ENCODE results near the gene PTPN21. TPM values are rescaled to one million over a fixed set of nuclear protein-coding genes. Genes with fewer than 3 reads are reported as not detected.

The PTPN21 gene
- total RNA-seq, result 10 to 100 TPM; 24.7 to 47.2 (median 40.7) TPM

DNA sequence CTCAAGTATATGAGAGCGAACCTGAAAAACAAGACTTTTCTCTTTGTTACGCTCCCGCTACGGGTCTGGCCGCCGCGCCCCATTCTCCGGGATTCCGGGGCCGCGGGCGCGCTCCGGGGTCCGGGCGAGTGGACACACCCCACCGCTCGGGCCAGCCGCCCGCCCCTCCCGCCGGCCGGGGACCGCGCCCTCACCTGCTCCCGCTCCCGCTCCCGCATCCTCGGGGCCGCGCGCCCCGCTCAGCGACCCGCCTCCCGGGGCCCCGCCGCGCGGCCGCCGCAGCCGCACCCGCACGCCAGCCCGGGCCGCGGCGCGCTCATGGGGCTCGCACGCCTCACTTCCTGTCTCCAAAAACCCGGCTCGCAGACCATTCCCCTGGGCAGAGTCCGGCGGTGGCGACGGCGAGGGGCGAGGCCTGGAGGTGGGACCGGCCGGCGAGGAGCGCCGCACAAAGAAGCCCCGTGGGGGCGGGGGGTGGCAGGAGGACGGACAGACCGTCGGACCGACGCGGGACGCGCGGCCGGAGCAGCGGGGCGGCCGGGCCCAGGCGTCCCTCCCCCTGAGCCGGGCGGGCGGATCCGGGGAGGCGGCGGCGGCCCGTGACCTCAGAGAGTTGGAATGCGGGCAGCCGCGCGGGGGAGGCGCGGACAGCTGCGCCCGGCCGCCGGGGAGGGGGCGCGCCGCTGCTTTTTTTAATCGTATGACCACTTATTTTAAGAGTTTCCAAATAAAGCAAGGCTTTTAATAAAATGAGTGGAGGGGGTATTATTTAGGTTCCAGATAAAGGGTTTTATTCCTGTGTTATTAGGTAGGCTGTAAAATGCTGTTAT is at the start of gene PTPN21:
PTPN21 (minus strand) TSS at position 551 of the 830 bp plus-strand sequence. CDS start 4,590 bp downstream, outside the sequence.
- peaks cover 0 to 8% (median 6%) of the 10 kb centered on the region in 4 donors for H3K36me3 ChIP-seq
- TF ChIP-seq, protein P1, sequence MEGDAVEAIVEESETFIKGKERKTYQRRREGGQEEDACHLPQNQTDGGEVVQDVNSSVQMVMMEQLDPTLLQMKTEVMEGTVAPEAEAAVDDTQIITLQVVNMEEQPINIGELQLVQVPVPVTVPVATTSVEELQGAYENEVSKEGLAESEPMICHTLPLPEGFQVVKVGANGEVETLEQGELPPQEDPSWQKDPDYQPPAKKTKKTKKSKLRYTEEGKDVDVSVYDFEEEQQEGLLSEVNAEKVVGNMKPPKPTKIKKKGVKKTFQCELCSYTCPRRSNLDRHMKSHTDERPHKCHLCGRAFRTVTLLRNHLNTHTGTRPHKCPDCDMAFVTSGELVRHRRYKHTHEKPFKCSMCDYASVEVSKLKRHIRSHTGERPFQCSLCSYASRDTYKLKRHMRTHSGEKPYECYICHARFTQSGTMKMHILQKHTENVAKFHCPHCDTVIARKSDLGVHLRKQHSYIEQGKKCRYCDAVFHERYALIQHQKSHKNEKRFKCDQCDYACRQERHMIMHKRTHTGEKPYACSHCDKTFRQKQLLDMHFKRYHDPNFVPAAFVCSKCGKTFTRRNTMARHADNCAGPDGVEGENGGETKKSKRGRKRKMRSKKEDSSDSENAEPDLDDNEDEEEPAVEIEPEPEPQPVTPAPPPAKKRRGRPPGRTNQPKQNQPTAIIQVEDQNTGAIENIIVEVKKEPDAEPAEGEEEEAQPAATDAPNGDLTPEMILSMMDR (IDR thresholded peaks at IDR 0.05), result no peak
- peak; percentile 43 to 69 for TF ChIP-seq POLR2AphosphoS5 (IDR thresholded peaks at IDR 0.05)
- DNase-seq (ENCODE audit: extremely low spot score), result no peak

DNA sequence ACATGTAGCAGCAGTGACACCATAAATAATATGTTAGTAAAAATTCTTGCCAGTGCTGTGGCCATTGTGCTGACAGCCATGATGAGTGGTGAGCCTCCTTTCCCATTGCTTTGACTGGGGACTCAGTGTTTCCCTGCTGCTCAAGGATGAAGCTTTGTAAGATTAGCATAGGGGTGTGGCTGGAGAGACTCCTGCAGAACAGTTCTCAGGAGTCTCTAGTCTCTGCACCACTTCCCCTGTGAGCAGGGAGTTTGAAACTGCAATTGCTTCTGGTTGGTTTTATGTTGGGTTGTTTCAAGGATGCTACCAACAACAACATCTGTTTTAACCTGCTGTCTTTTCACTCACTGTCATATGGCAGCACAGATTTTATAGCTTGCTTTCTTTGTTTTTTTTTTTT is 49.4 kb upstream of the PTPN21 start:
- Histone ChIP-seq H3K4me1 (no peaks in the 10 kb centered on the region), H3K27ac (replicated peaks in 1 of 4) (no peak overlapping the region), H3K9me3 (no peaks in the 10 kb centered on the region), H3K4me3 (no peak overlapping the region), H3K36me3 (peaks cover 51 to 100% (median 89%) of the 10 kb centered on the region in 4 donors), H3K27me3 (no peaks in the 10 kb centered on the region)
- TF ChIP-seq POLR2A (IDR thresholded peaks at IDR 0.05; ENCODE audit: low read depth) (no peak), POLR2AphosphoS5 (IDR thresholded peaks at IDR 0.05) (no peak), EP300 (IDR thresholded peaks at IDR 0.05) (no peak)
- TF ChIP-seq, protein P1 (IDR thresholded peaks at IDR 0.05), result no peak
- intact Hi-C loops (cut with DNase I), result no loop called here
- peak; percentile 21 for DNase-seq (ENCODE audit: extremely low spot score)

More for the DNA sequence above, at the start of gene PTPN21:
- Histone ChIP-seq H3K4me1 (peaks cover 34 to 60% (median 52%) of the 10 kb centered on the region in 4 donors), H3K27ac (replicated peaks in 1 of 4) (peak within 1 kb of the TSS; percentile 89 to 94 (median 92)), H3K4me3 (peak within 1 kb of the TSS; percentile 74 to 96 (median 78)), H3K27me3 (no peaks in the 10 kb centered on the region), H3K9me3 (no peaks in the 10 kb centered on the region)
- intact Hi-C loops (cut with DNase I), result loop anchor here (10.0 kb wide), 1 partner anchor 170 kb away; the partner anchor contains the start of gene SPATA7
- under 1% methylated on average over 29 of the region's 103 CpGs for WGBS

DNA sequence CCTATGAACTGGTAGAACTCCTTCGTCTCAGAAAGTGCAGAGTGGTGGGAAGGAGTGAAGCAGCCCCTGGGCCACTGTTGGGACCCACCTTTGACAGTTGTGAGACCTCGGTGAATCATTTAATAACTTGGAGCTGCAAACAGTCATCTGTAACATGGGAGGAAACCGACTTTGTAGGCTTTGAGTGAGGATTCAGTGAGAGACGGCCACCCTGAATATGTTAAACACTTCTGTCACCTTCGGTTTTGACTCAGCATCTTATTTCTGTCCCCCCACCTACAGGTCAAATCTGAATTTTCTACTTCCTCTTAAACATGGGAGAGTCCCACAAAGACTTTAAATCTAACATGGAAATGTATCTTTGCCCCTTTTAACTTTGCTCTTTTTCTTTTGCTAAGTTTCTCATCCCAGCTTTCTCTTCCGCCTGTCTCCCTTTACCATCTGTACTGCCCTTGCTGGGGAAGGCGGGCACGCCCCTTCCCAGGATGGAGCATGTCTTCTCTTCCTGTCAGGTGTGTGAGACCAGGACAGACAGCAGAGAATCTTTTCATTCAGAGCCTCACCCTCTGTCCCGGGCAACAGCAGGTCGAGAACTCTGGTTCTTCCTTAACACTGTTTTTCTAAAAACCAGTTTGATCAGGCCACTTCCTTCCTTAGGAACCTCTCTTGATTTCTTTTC is 45.1 kb upstream of the PTPN21 start:
- intact Hi-C loops (cut with DNase I), result no loop called here

DNA sequence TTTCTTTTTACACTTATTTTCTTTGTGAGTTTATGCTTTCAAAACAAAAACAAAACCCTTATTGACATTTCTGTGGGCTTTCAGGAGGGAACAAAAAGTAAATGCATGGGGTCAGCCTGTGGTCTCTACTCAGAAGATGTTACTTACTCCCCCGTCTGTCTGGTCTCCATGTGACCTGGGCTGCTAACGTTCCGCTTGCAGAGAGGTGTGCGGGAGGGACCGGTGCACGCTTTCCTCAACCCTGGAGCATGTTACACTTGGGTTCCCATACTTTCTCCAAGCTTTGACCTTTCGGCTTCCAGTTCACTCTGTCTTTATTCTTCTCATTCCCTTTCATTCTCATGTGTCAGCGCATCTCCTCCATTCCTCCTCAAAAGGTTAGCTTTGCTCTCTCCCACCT is 44.5 kb upstream of the PTPN21 start:
- DNase-seq (ENCODE audit: extremely low spot score), result no peak
- Histone ChIP-seq H3K27me3 (no peaks in the 10 kb centered on the region), H3K36me3 (peaks cover 45 to 99% (median 86%) of the 10 kb centered on the region in 4 donors), H3K4me1 (no peaks in the 10 kb centered on the region), H3K4me3 (no peak overlapping the region), H3K9me3 (no peaks in the 10 kb centered on the region), H3K27ac (replicated peaks in 1 of 4) (no peak overlapping the region)
- 96% methylated on average over 8 of the region's 8 CpGs for WGBS
- TF ChIP-seq, protein P1 (IDR thresholded peaks at IDR 0.05), result no peak
- TF ChIP-seq POLR2A (IDR thresholded peaks at IDR 0.05; ENCODE audit: low read depth), result no peak
- no peak for TF ChIP-seq EP300 (IDR thresholded peaks at IDR 0.05)
- TF ChIP-seq POLR2AphosphoS5 (IDR thresholded peaks at IDR 0.05), result no peak
- intact Hi-C loops (cut with DNase I), result no loop called here

More for the DNA sequence above, 45.1 kb upstream of the PTPN21 start:
- WGBS, result 85% methylated on average over 10 of the region's 10 CpGs
- H3K9me3 ChIP-seq, result no peaks in the 10 kb centered on the region
- TF ChIP-seq, protein P1 (IDR thresholded peaks at IDR 0.05), result no peak
- TF ChIP-seq POLR2AphosphoS5 (IDR thresholded peaks at IDR 0.05) (no peak), EP300 (IDR thresholded peaks at IDR 0.05) (no peak), POLR2A (IDR thresholded peaks at IDR 0.05; ENCODE audit: low read depth) (no peak)
- no peaks in the 10 kb centered on the region for H3K4me1 ChIP-seq
- no peak overlapping the region for H3K4me3 ChIP-seq
- peaks cover 44 to 100% (median 89%) of the 10 kb centered on the region in 4 donors for H3K36me3 ChIP-seq
- no peak overlapping the region for H3K27ac ChIP-seq (replicated peaks in 1 of 4)
- H3K27me3 ChIP-seq, result no peaks in the 10 kb centered on the region
- no peak for DNase-seq (ENCODE audit: extremely low spot score)

Data from esophagus muscularis mucosa (tissue), 4 donors.